Psoas muscle (tissue), 8 donors: ENCODE data around the gene CKS1B. TPM values are rescaled to one million over a fixed set of nuclear protein-coding genes. Genes with fewer than 3 reads are reported as not detected.
A peak's percentile ranks its signal among the peaks of the same experiment; 100 is the strongest.

Experiments used
- ATAC-seq, 4 donors: fragments of 200-7000 bp; cut with Tn5 transposase; one replicate each; pipeline ENCODE4 v1.9.1; 2020; ENCODE audit warnings: moderate library complexity in 3 of 4, mild to moderate bottlenecking in 2 of 4
- DNase-seq, 2 donors: peaks; one replicate each; pipeline ENCODE4 v3.0.0-alpha.2; 2020
- H3K27ac ChIP-seq: fragments of 200-600 bp; one replicate; pipeline ENCODE4 v1.8.0; 2022
- H3K27me3 ChIP-seq, 3 donors: fragments of 200-600 bp in 1 of 3; one replicate each; pipeline versions ENCODE4 v1.6.1 to v1.8.0; 2013 to 2022; ENCODE audit warnings: low read length in 2 of 3, mild to moderate bottlenecking in 2 of 3, moderate library complexity in 1 of 3; ENCODE audit not compliant: insufficient read depth in 3 of 3
- H3K36me3 ChIP-seq, 2 donors: fragments of 200-600 bp in 1 of 2; one replicate each; pipeline versions ENCODE4 v1.6.1 to v1.8.0; 2013 to 2022; ENCODE audit warnings: low read depth in 1 of 2, mild to moderate bottlenecking in 1 of 2, moderate library complexity in 1 of 2; ENCODE audit not compliant: insufficient read depth in 1 of 2
- H3K4me1 ChIP-seq: fragments of 200-600 bp; one replicate; pipeline ENCODE4 v1.8.0; 2022
- H3K4me3 ChIP-seq: fragments of 200-600 bp; one replicate; pipeline ENCODE4 v1.8.0; 2022; ENCODE audit warnings: mild to moderate bottlenecking
- H3K9me3 ChIP-seq: fragments of 200-600 bp; one replicate; pipeline ENCODE4 v1.8.0; 2022
- CTCF ChIP-seq: fragments of 200-600 bp; IDR thresholded peaks from one replicate; pipeline ENCODE4 v1.8.0; 2022; ENCODE audit warnings: antibody characterized with exemption
- WGBS, 3 donors: extraction: QIAGEN DNeasy Blood & Tissue Kit; methylation state at CpG; one replicate each; pipeline versions ENCODE4 v1.1.6 to v1.1.7; 2013; 5-methylcytosine and 5-hydroxymethylcytosine counted together
- intact Hi-C, 2 donors: fragments of 100-400 bp; cut with DNase I; formaldehyde crosslinking; loops; one replicate each; pipeline versions ENCODE4 v1.11.0 to v1.14.2; 2022
- polyA plus RNA-seq, 3 donors: library from polyadenylated mRNA; stranded (reverse); fragments of 200-250 nt; gene quantifications; one replicate each; pipeline ENCODE4 v1.2.3, GENCODE V29; 2013
- total RNA-seq, 4 donors: library from RNA; stranded (reverse); fragmentation: NEBNext Ultra II Directional in 2 of 4; extraction: Animal tissue kit (Norgen Biotek cat#: 25700) in 2 of 4; gene quantifications; one replicate each; pipeline versions ENCODE4 v1.2.1 to v1.2.4, GENCODE V29; 2021 to 2023
- donor health status: healthy with polysubstance abuse.
- donor health status: DM: no; HTN: no; CAD: no; lungs with moderate emphysema.
- donor health status: Bipolar disorder and iron deficiency.
- donor health status: healthy.
- donor health status: DM: yes; HTN: yes; CAD: no.
- donor health status: DM: no; HTN: no; CAD: no.
- donor health status: DM: no; HTN: no; CAD: no.
- donor health status: DM: yes; HTN: yes; CAD: no.

The CKS1B gene
- total and polyA plus RNA-seq, 7 donors = 5.5 to 48.1 (median 12.1) TPM

GRCh38 chr1:155008015-155008941 is 33.8 kb downstream of the CKS1B start:
- TF ChIP-seq CTCF = no peak
- peak overlapping the region; percentile 94 for H3K27ac ChIP-seq
- H3K36me3 ChIP-seq = no peaks in the 10 kb centered on the region
- no peaks in the 10 kb centered on the region for H3K27me3 ChIP-seq
- H3K4me3 ChIP-seq = peak overlapping the region; percentile 62
- H3K4me1 ChIP-seq = peaks cover 70% of the 10 kb centered on the region
- 27 to 45% (median 33%) methylated on average over 15 to 16 of the region's 16 CpGs for WGBS, 3 donors
- no peak for DNase-seq
- H3K9me3 ChIP-seq = no peaks in the 10 kb centered on the region
- intact Hi-C loops = loop anchor here in 1 of 2 donors (2.0 kb wide), 1 partner anchor 37 kb away; no protein-coding TSS in a partner anchor
- peak in 3 of 4 donors; percentile 15 to 27 (median 18) for ATAC-seq

GRCh38 chr1:155009221-155009711 is 34.8 kb downstream of the CKS1B start:
- Histone ChIP-seq H3K27me3 (no peaks in the 10 kb centered on the region), H3K4me3 (peak overlapping the region; percentile 62), H3K36me3 (peaks cover 0 to 5% of the 10 kb centered on the region in 2 donors), H3K27ac (peak overlapping the region; percentile 94), H3K9me3 (no peaks in the 10 kb centered on the region), H3K4me1 (peaks cover 69% of the 10 kb centered on the region)
- intact Hi-C loops = loop anchor here in 1 of 2 donors (2.0 kb wide), 1 partner anchor 36 kb away; no protein-coding TSS in a partner anchor
- 31 to 49% (median 39%) methylated on average over 9 to 12 of the region's 12 CpGs for WGBS, 3 donors
- no peak for TF ChIP-seq CTCF
- DNase-seq = peak in 1 of 2 donors; percentile 79
- ATAC-seq = peak in 1 of 4 donors; percentile 13

- Histone ChIP-seq H3K4me1 (peaks cover 64% of the 10 kb centered on the region), H3K27me3 (no peaks in the 10 kb centered on the region), H3K4me3 (peak overlapping the region; percentile 62), H3K36me3 (peaks cover 0 to 10% of the 10 kb centered on the region in 2 donors), H3K9me3 (no peaks in the 10 kb centered on the region), H3K27ac (peak overlapping the region; percentile 94)
- 88 to 95% (median 90%) methylated on average over 5 of the region's 5 CpGs for WGBS, 3 donors
- TF ChIP-seq CTCF = no peak
- intact Hi-C loops = loop anchor here (2.0 to 5.0 kb wide), 2 partner anchors 35 to 37 kb away; partner anchors contain the start of genes CKS1B (in 1 of the 2) and SHC1 (in 1 of the 2)
- ATAC-seq (no peak), DNase-seq (no peak)
These were observed 35.3 kb downstream of the CKS1B start for GRCh38 chr1:155009742-155010141.

GRCh38 chr1:155010211-155010918 is 35.9 kb downstream of the CKS1B start:
- 52 to 74% (median 64%) methylated on average over 10 to 11 of the region's 11 CpGs for WGBS, 3 donors
- TF ChIP-seq CTCF = no peak
- ATAC-seq (no peak), DNase-seq (no peak)
- peaks cover 0 to 16% of the 10 kb centered on the region in 2 donors for H3K36me3 ChIP-seq
- peaks cover 58% of the 10 kb centered on the region for H3K4me1 ChIP-seq
- H3K27me3 ChIP-seq = no peaks in the 10 kb centered on the region
- H3K27ac ChIP-seq = peak overlapping the region; percentile 94
- peak overlapping the region; percentile 62 for H3K4me3 ChIP-seq
- no peaks in the 10 kb centered on the region for H3K9me3 ChIP-seq
- intact Hi-C loops = loop anchor here in 1 of 2 donors (5.0 kb wide), 1 partner anchor 38 kb away; the partner anchor contains the start of genes CKS1B and SHC1
